Keratinocyte (primary cell): ENCODE results near the gene CEP20.

Experiments used
- CTCF ChIP-seq, 3 experiments: IDR thresholded peaks in 1 of 3; conservative IDR thresholded peaks in 1 of 3; optimal IDR thresholded peaks in 1 of 3; 2 replicates in 2 of 3; 3 replicates in 1 of 3; pipeline versions ENCODE3 to v1.5.1; 2011; ENCODE audit warnings: low read length in 3 of 3, mild to moderate bottlenecking in 3 of 3, moderate library complexity in 2 of 3, control low read depth in 1 of 3, inconsistent platforms in 1 of 3; ENCODE audit not compliant: insufficient read depth in 2 of 3; ENCODE audit errors: extremely low read depth in 1 of 3
- EZH2 ChIP-seq: IDR thresholded peaks from one replicate; pipeline ENCODE4 v1.6.1; 2012; ENCODE audit warnings: inconsistent platforms, mild to moderate bottlenecking, low read length, moderate library complexity

GRCh38 chr16:15849209-15849981 is 39.0 kb downstream of the CEP20 start:
- TF ChIP-seq CTCF (optimal IDR thresholded peaks at IDR 0.05 in 1 of 3, IDR thresholded peaks at IDR 0.05 in 1 of 3, conservative IDR thresholded peaks at IDR 0.05 in 1 of 3; ENCODE audit: extremely low read depth in 1 of 3, insufficient read depth in 2 of 3, low read length in 3 of 3), result no peak
- TF ChIP-seq EZH2, result no peak
